Testis (tissue), 2 donors: ENCODE measurements around the gene C1orf198.

Source experiments
- POLR2A ChIP-seq: fragments of 450-650 bp; IDR thresholded peaks from one replicate; pipeline ENCODE4 v1.6.1; 2017; ENCODE audit warnings: antibody characterized with exemption, mild to moderate bottlenecking, moderate library complexity
- TF ChIP-seq, protein P1 (sequence below), 3 experiments: fragments of 450-650 bp in 2 of 3; fragments of 200-600 bp in 1 of 3; sonication (generic) in 1 of 3; IDR thresholded peaks; one replicate each; pipeline ENCODE4 v1.5.1; 2016 to 2019; ENCODE audit warnings: antibody characterized with exemption in 3 of 3, mild to moderate bottlenecking in 2 of 3, moderate library complexity in 1 of 3

DNA sequence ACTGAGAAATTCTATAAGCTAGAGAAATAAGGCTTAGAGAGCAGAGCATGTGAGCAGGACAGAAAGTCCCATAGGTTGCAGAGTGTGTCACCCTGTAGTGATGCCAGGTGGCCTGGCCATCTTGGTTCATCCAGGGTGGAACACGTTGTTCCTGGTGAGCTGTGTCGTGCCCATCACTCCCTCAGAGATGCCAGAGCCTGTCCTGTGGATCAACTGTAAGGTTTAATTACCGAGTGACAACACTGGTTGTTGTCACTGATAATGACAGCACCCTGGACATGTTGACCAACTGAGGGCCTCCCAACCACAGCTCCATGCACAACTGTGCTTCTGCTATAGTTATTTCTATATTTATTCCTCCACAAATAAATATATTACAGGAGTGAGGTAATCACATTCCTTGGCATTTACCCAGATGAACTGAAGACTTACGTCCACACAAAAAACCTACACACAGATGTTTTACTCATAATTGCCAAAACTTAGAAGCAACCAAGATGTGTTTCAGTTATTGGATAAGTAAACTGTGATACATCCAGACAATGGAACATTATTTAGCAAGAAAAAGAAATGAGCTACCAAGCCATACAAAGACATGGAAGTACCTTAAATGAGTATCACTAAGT, 6.2 kb downstream of the C1orf198 start:
- TF ChIP-seq, protein P1, sequence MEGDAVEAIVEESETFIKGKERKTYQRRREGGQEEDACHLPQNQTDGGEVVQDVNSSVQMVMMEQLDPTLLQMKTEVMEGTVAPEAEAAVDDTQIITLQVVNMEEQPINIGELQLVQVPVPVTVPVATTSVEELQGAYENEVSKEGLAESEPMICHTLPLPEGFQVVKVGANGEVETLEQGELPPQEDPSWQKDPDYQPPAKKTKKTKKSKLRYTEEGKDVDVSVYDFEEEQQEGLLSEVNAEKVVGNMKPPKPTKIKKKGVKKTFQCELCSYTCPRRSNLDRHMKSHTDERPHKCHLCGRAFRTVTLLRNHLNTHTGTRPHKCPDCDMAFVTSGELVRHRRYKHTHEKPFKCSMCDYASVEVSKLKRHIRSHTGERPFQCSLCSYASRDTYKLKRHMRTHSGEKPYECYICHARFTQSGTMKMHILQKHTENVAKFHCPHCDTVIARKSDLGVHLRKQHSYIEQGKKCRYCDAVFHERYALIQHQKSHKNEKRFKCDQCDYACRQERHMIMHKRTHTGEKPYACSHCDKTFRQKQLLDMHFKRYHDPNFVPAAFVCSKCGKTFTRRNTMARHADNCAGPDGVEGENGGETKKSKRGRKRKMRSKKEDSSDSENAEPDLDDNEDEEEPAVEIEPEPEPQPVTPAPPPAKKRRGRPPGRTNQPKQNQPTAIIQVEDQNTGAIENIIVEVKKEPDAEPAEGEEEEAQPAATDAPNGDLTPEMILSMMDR (IDR thresholded peaks at IDR 0.05): no peak
- no peak for TF ChIP-seq POLR2A
